Measurements from ENCODE around the gene CD207. TPM values are rescaled to one million over a fixed set of nuclear protein-coding genes. Genes with fewer than 3 reads are reported as not detected.
"Not testable (repeated sequence)": the region's sequence is repeated elsewhere in the genome, so short reads cannot be mapped to it uniquely, and the experiment has no call there.

Gene CD207
- total and polyA plus RNA-seq, 2 experiments from 2014 or later: not detected

- no peaks in the 10 kb centered on the region for H3K9me3 ChIP-seq (ENCODE audit: low read depth)
- peaks cover 18% of the 10 kb centered on the region for H3K27me3 ChIP-seq (replicated peaks; ENCODE audit: insufficient read depth)
- H3K36me3 ChIP-seq (ENCODE audit: low read depth): no peaks in the 10 kb centered on the region
- H2AFZ ChIP-seq: no peak overlapping the region
- TF ChIP-seq EZH2phosphoT487 (IDR thresholded peaks at IDR 0.05; ENCODE audit: insufficient read depth, low read depth) (no peak), EZH2 (IDR thresholded peaks at IDR 0.05; ENCODE audit: insufficient read depth, poor library complexity, severe bottlenecking) (no peak)
- WGBS, 2 experiments (ENCODE audit: low coverage in 1 of 2, low lambda C conversion rate in 2 of 2, missing lambda C conversion rate in 2 of 2): 33 to 38% methylated on average over 6 of the region's 6 CpGs
- H3K4me3 ChIP-seq: no peak overlapping the region
- H3K4me2 ChIP-seq (ENCODE audit: unreplicated experiment): no peak overlapping the region
- H3K79me2 ChIP-seq (ENCODE audit: insufficient read depth): no peaks in the 10 kb centered on the region
- in situ Hi-C loops (cut with MboI): no loop called here
- H3K27ac ChIP-seq: no peak overlapping the region
- no peak overlapping the region for H3K9ac ChIP-seq
- no peak for DNase-seq
- no peaks in the 10 kb centered on the region for H4K20me1 ChIP-seq (ENCODE audit: insufficient read depth)
- no peaks in the 10 kb centered on the region for H3F3A ChIP-seq (ENCODE audit: insufficient read depth)
- no peaks in the 10 kb centered on the region for H3K9me2 ChIP-seq (ENCODE audit: insufficient read depth)
- no peaks in the 10 kb centered on the region for H3K4me1 ChIP-seq (ENCODE audit: insufficient read depth)
Measured at GRCh38 chr2:70806620-70807019, 29.0 kb downstream of the CD207 start.

GRCh38 chr2:70806013-70806412, 29.6 kb downstream of the CD207 start:
- Histone ChIP-seq H3K4me1 (ENCODE audit: insufficient read depth) (no peaks in the 10 kb centered on the region), H3K27me3 (replicated peaks; ENCODE audit: insufficient read depth) (peaks cover 17% of the 10 kb centered on the region), H3K36me3 (ENCODE audit: low read depth) (no peaks in the 10 kb centered on the region), H3K9me3 (ENCODE audit: low read depth) (no peaks in the 10 kb centered on the region), H3F3A (ENCODE audit: insufficient read depth) (no peaks in the 10 kb centered on the region), H3K4me3 (no peak overlapping the region), H3K9me2 (ENCODE audit: insufficient read depth) (no peaks in the 10 kb centered on the region), H2AFZ (no peak overlapping the region), H3K9ac (no peak overlapping the region), H3K79me2 (ENCODE audit: insufficient read depth) (no peaks in the 10 kb centered on the region), H3K27ac (no peak overlapping the region), H4K20me1 (ENCODE audit: insufficient read depth) (no peaks in the 10 kb centered on the region), H3K4me2 (ENCODE audit: unreplicated experiment) (no peak overlapping the region)
- TF ChIP-seq EZH2phosphoT487 (IDR thresholded peaks at IDR 0.05; ENCODE audit: insufficient read depth, low read depth) (no peak), EZH2 (IDR thresholded peaks at IDR 0.05; ENCODE audit: insufficient read depth, poor library complexity, severe bottlenecking) (no peak)
- DNase-seq: no peak
- in situ Hi-C loops (cut with MboI): no loop called here
- WGBS, 2 experiments (ENCODE audit: low coverage in 1 of 2, low lambda C conversion rate in 2 of 2, missing lambda C conversion rate in 2 of 2): 39 to 43% methylated on average over 5 of the region's 5 CpGs

GRCh38 chr2:70801607-70802263, 33.9 kb downstream of the CD207 start:
- H3K27me3 ChIP-seq (replicated peaks; ENCODE audit: insufficient read depth): peaks cover 12% of the 10 kb centered on the region
- H4K20me1 ChIP-seq (ENCODE audit: insufficient read depth): no peaks in the 10 kb centered on the region
- TF ChIP-seq EZH2phosphoT487 (IDR thresholded peaks at IDR 0.05; ENCODE audit: insufficient read depth, low read depth): no peak
- TF ChIP-seq EZH2 (IDR thresholded peaks at IDR 0.05; ENCODE audit: insufficient read depth, poor library complexity, severe bottlenecking): no peak
- WGBS, 2 experiments (ENCODE audit: low coverage in 1 of 2, low lambda C conversion rate in 2 of 2, missing lambda C conversion rate in 2 of 2): 52% methylated on average over 10 of the region's 10 CpGs
- H3K9me2 ChIP-seq (ENCODE audit: insufficient read depth): no peaks in the 10 kb centered on the region
- no peaks in the 10 kb centered on the region for H3F3A ChIP-seq (ENCODE audit: insufficient read depth)
- no peak overlapping the region for H3K27ac ChIP-seq
- in situ Hi-C loops (cut with MboI): no loop called here
- no peak overlapping the region for H3K4me3 ChIP-seq
- no peaks in the 10 kb centered on the region for H3K36me3 ChIP-seq (ENCODE audit: low read depth)
- no peaks in the 10 kb centered on the region for H3K79me2 ChIP-seq (ENCODE audit: insufficient read depth)
- H3K4me2 ChIP-seq (ENCODE audit: unreplicated experiment): no peak overlapping the region
- H3K4me1 ChIP-seq (ENCODE audit: insufficient read depth): no peaks in the 10 kb centered on the region
- H3K9me3 ChIP-seq (ENCODE audit: low read depth): no peaks in the 10 kb centered on the region
- no peak for DNase-seq
- H2AFZ ChIP-seq: no peak overlapping the region
- H3K9ac ChIP-seq: no peak overlapping the region

- Histone ChIP-seq H3K4me1 (ENCODE audit: insufficient read depth) (no peaks in the 10 kb centered on the region), H3K27ac (no peak overlapping the region), H3K4me3 (no peak overlapping the region), H3K79me2 (ENCODE audit: insufficient read depth) (no peaks in the 10 kb centered on the region), H3K4me2 (ENCODE audit: unreplicated experiment) (no peak overlapping the region), H3K9ac (no peak overlapping the region), H3K27me3 (replicated peaks; ENCODE audit: insufficient read depth) (peaks cover 3% of the 10 kb centered on the region), H2AFZ (no peak overlapping the region), H3K9me2 (ENCODE audit: insufficient read depth) (no peaks in the 10 kb centered on the region), H3F3A (ENCODE audit: insufficient read depth) (no peaks in the 10 kb centered on the region), H3K36me3 (ENCODE audit: low read depth) (no peaks in the 10 kb centered on the region), H3K9me3 (ENCODE audit: low read depth) (no peaks in the 10 kb centered on the region), H4K20me1 (ENCODE audit: insufficient read depth) (no peaks in the 10 kb centered on the region)
- 37 to 42% methylated on average over 2 of the region's 2 CpGs for WGBS, 2 experiments (ENCODE audit: low coverage in 1 of 2, low lambda C conversion rate in 2 of 2, missing lambda C conversion rate in 2 of 2)
- TF ChIP-seq EZH2phosphoT487 (IDR thresholded peaks at IDR 0.05; ENCODE audit: insufficient read depth, low read depth): no peak
- no peak for TF ChIP-seq EZH2 (IDR thresholded peaks at IDR 0.05; ENCODE audit: insufficient read depth, poor library complexity, severe bottlenecking)
- DNase-seq: no peak
- in situ Hi-C loops (cut with MboI): loop anchor here (25.0 kb wide), 1 partner anchor 487 kb away; the partner anchor contains the start of gene FAM136A
Measured at GRCh38 chr2:70799706-70800105, 35.9 kb downstream of the CD207 start.

GRCh38 chr2:70797996-70798395, 37.6 kb downstream of the CD207 start:
- H3F3A ChIP-seq (ENCODE audit: insufficient read depth); H2AFZ ChIP-seq; H3K36me3 ChIP-seq (ENCODE audit: low read depth); H3K9me2 ChIP-seq (ENCODE audit: insufficient read depth); H3K27ac ChIP-seq; H4K20me1 ChIP-seq (ENCODE audit: insufficient read depth); H3K9me3 ChIP-seq (ENCODE audit: low read depth); H3K4me3 ChIP-seq; H3K9ac ChIP-seq; H3K4me2 ChIP-seq (ENCODE audit: unreplicated experiment); H3K4me1 ChIP-seq (ENCODE audit: insufficient read depth); DNase-seq; H3K27me3 ChIP-seq (replicated peaks; ENCODE audit: insufficient read depth); H3K79me2 ChIP-seq (ENCODE audit: insufficient read depth): not testable (repeated sequence)
- 32 to 38% methylated on average over 3 of the region's 3 CpGs for WGBS, 2 experiments (ENCODE audit: low coverage in 1 of 2, low lambda C conversion rate in 2 of 2, missing lambda C conversion rate in 2 of 2)
- in situ Hi-C loops (cut with MboI): loop anchor here (25.0 kb wide), 1 partner anchor 486 kb away; the partner anchor contains the start of gene FAM136A
